Measurements from ENCODE around the gene SFMBT2.
"Not testable (repeated sequence)": the region's sequence is repeated elsewhere in the genome, so short reads cannot be mapped to it uniquely, and the experiment has no call there.

The SFMBT2 gene

DNA sequence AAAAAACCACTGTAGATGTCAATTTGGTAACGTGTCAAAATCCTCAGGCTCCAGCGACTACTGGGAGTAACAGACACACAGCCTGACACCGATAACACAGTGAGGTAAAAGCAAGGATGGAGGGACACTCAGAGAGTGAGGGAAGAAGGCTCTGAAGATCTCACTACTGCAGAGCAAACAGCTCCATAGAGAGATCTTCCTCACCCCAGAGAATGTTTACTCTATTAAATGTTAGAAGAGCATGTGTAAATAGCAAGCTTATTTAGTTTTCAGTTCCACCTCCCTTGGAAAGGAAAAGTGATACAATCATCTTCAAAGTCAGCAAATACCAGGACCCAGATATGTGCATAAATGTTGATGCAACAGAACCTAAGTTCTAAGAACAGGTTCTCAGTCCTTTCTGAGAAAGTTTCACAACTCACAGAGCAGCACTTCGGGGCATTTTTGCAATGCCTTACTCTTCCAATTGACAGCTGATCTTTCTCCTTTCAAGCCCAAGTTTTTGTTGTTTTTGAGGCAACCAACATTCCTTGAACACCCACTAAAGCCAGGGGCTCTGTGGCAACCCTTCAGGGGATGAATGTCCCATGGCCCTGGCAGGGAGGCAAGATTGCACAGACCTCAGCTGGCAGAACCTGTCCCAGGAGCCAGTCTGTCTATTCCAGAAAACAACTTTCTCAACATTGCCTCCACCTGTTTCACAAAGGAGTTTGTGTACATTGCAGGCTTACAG is 177.4 kb downstream of the SFMBT2 start:
- DNase-seq = peak in 3 of 56 donors; percentile 3 to 22 (median 11)

DNA sequence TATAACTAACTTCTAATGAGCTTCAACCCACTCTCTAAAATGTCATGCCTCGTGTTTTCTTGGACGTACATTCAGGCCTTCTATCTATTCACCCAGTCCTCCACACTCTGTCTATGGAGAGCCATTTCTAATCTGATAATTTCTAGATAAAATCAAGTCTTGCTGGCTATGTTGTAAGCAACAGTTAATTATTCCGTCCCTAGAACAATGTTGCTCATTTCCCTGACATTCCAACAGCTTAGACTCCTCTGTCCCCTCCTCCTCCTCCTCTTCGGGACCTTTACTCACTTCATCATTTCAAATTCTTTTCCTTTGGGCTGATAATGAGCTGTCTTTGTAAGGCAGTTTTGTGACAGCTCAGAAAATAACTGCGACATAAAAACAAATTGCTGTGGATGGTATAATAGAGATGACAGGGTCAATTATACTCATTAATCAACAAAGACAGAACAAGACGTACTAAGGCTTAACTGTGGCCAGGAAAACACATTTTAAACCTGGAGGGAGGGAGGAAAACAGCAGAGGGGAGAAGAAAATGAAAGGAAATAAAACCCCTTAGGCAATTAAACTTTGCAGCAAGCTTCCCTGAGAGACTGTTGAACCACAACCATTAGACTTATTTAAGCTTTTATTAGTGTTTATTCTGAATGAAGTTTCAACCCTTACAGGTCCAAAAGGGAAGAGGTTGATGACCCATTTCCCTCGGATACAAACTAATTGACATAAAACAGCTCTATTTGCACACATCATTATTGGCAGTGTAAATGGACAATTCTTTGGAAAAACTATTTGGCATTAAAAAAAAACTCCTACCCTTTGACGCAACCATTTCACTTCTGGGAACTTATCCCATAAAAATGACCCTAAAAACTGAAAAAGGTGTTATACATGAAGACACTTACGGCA is 179.1 kb downstream of the SFMBT2 start:
- DNase-seq = no peak

DNA sequence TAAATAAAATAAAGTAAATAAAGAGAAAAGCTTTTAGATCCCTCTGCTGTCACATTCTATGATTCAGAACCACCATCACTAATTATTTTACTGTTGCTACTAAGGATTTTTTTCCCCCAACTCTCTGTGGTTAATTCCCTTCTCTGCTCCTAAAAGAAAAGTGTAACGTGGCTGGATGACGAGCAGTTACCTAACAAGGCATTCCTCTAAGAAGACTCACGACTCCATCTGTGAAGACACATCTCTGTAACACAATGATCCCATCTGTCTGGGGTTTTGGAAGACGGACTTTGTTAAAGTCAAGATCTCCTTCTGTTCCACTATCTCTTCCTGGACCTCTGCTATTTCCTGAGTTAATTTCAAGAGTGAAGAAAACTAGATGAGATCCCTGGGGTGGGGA is 179.9 kb downstream of the SFMBT2 start:
- no peak for DNase-seq

- DNase-seq = no peak
Measured at GRCh38 chr10:7230036-7230435, 180.8 kb downstream of the SFMBT2 start.

DNA sequence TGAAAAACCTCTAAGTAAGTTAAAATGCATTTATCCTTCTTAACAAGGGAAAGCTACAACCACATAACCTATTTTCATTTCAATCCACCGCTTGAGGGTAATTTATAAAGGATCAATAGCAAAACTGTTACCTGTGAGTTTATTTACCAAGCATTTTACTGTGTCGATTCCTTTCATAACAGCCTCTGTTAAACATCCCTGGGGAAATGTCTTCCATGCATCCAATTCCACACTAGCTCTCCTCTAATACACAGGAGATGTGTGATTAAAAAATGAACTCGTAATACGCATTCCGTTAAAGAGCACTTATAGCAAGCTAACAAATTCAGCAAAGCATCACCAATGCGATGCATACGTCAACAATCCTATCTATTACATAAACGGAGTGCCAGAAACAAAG is 185.7 kb downstream of the SFMBT2 start:
- DNase-seq = no peak

DNA sequence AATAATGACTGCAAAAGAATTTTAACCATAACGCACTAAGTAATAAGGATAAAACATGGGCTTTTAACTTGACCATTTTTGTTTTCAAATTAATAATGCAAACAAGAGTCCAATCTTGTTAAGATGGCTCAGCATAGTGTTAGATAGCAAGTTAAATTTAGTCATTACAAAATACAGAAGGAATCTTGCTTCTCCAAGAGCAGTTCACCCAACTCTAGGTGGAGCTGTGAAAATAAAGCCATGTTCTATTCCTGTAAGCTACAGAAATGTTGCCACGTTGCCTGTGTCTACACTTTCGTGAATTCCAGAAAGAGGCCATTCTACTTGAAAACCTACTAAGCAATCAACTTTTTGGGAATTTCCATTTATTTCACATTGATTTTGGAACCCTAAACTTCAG is 191.9 kb downstream of the SFMBT2 start:
- no peak for DNase-seq

DNA sequence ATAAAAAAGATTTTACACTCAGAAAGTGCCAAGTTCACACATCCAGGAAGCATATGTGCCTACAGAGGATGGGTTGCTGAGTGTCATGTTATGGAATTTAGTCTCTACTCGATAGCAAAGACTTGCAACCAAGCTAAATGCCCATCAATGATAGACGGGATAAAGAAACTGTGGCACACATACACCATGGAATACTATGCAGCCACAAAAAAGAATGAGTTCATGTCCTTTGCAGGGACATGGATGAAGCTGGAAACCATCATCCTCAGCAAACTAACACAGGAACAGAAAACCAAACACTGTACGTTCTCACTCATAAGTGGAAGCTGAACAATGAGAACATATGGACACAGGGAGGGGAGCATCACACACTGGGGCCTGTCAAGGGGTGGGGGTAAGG is 198.1 kb downstream of the SFMBT2 start:
- not testable (repeated sequence) for DNase-seq

- no peak for DNase-seq
Measured at GRCh38 chr10:7211857-7212577, 198.8 kb downstream of the SFMBT2 start.

- DNase-seq = no peak
Measured at GRCh38 chr10:7210516-7210915, 200.3 kb downstream of the SFMBT2 start.

- no peak for DNase-seq
Measured at GRCh38 chr10:7209458-7209857, 201.4 kb downstream of the SFMBT2 start.

DNA sequence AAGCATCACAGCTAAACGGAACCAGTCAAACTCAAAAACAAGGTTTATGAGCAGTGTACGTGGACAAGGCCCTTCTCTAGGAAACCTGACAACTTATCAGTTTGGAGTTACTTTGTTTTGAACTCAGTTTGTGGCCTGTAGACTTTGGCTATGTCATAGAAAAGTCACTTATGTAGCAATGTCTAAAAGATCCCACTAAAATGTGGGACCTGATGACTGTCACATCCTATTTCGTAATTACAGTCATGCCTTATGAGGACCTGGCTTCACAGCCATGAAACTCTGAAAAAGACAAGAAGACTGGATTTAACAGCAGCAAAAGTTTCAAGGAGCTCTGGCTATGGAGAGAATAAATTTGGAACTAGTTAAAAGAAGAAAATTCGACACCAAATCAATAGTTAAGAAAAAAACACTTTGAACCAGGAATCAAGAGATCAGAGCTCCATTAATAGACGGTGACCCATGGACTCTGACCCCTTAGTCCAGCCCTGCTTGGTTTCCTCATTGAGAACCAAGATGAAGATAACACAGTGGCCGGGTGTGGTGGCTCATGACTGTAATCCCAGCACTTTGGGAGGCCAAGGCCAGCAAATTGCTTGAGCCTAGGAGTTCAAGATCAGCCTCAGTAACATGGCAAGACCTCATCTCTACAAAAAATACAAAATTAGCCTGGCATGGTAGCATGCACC is 204.3 kb downstream of the SFMBT2 start:
- no peak for DNase-seq

DNA sequence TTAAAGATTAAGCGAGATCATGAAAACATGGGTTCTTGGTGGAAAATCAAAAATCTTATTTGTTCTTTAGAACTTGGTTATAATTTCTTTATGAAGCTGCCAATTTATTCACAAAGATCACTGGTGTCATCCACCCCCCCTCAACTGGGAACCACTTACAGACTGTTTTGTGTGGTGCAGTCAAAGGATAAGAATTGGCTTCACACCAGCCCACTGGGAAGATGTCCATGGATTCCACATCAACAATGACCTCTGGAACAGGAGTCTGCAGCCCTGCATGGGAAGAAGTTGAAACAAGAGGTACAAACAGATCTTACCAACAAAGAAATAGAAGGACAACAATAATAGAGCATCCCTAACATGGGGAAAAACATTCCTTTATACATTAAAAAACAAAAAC is 205.2 kb downstream of the SFMBT2 start:
- peak in 14 of 56 donors; percentile 3 to 58 (median 16) for DNase-seq

DNA sequence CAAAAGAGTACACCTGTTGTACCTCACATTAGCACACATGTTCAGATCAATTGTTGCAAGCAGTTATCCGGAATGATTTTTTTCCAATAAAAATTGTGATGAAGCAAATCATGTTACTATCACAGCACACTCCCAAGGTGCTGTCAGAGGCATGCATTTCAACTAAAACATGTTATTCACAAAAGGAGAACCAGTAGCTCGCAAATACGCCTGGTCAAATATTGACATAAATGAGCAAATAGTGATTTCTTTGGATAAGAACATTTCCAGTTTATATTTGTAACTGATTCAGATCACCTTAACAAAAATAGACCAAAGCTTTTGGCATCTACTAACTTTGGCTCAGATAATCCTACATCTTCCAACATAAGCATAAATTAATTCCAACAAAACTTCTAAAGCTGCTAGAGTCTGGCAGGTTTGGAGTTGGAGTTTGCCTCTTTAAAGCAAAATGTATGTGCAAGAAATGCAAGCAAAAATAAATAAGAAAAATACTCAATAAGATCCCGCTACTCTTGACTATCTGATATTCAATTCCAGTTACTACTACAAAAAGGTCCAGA is 208.0 kb downstream of the SFMBT2 start:
- no peak for DNase-seq

GRCh38 chr10:7199152-7199760 is 211.6 kb downstream of the SFMBT2 start:
- DNase-seq = no peak

GRCh38 chr10:7196284-7196683 is 214.6 kb downstream of the SFMBT2 start:
- no peak for DNase-seq

GRCh38 chr10:7195118-7195517 is 215.7 kb downstream of the SFMBT2 start:
- no peak for DNase-seq

DNA sequence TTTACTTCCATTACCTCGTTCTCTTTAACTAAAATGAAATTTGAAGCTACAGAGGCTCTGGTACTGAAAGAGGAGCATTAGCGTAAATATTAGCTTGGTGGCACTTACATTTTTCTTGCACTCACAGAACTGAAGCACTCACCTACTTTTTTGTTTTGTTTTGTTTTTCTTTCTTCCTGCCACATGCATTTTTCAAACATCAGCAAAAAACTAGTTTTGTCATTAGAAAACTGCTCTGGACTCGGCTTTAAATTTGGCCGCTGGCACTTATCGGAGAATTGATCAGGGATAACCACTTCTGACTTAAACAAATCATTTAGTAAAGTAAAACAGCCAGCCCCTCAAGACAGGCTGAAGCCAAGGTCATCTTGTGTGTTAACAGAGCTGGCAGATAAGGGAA is 216.3 kb downstream of the SFMBT2 start:
- no peak for DNase-seq

GRCh38 chr10:7193369-7193768 is 217.5 kb downstream of the SFMBT2 start:
- DNase-seq = no peak

GRCh38 chr10:7192831-7193361 is 217.9 kb downstream of the SFMBT2 start:
- no peak for DNase-seq

GRCh38 chr10:7192061-7192460 is 218.8 kb downstream of the SFMBT2 start:
- no peak for DNase-seq

Data from amygdala (tissue), 56 donors.